HCT116 (cell line): ENCODE data around the gene CELA2B.
A peak's percentile ranks its signal among the peaks of the same experiment; 100 is the strongest.

ENCODE experiments used
- ATF3 ChIP-seq: IDR thresholded peaks from 2 replicates; pipeline ENCODE4 v1.6.1; 2012
- CEBPB ChIP-seq: IDR thresholded peaks from 2 replicates; pipeline ENCODE4 v1.6.1; 2012; ENCODE audit warnings: low read depth
- CTCF ChIP-seq, 3 experiments: fragments of 200-600 bp in 1 of 3; sonication (generic) in 1 of 3; IDR thresholded peaks in 2 of 3; conservative IDR thresholded peaks in 1 of 3; 2 replicates each; pipeline ENCODE4 v1.5.1; 2012 to 2017; ENCODE audit warnings: low read depth in 2 of 3, low read length in 2 of 3, antibody characterized with exemption in 1 of 3, borderline replicate concordance in 1 of 3, control low read depth in 1 of 3, mild to moderate bottlenecking in 1 of 3, mixed read lengths in 1 of 3, mixed run types in 1 of 3, moderate library complexity in 1 of 3; ENCODE audit not compliant: insufficient read depth in 1 of 3
- ELF1 ChIP-seq: IDR thresholded peaks from 2 replicates; pipeline ENCODE4 v1.6.1; 2012; ENCODE audit warnings: low read depth, borderline replicate concordance
- EZH2 ChIP-seq: fragments of 200-600 bp; sonication (generic); IDR thresholded peaks from 2 replicates; pipeline ENCODE4 v1.6.1; 2017; ENCODE audit warnings: antibody characterized with exemption, mixed run types
- EZH2phosphoT487 ChIP-seq: fragments of 200-600 bp; IDR thresholded peaks from 2 replicates; pipeline ENCODE4 v1.6.1; 2018; ENCODE audit warnings: antibody characterized with exemption, borderline replicate concordance
- MAX ChIP-seq: IDR thresholded peaks from 2 replicates; pipeline ENCODE4 v1.6.1; 2012
- POLR2A ChIP-seq: IDR thresholded peaks from 2 replicates; pipeline ENCODE4 v1.7.0; 2011; ENCODE audit warnings: borderline replicate concordance; ENCODE audit not compliant: insufficient read depth, insufficient read length; ENCODE audit errors: extremely low read depth
- POLR2AphosphoS5 ChIP-seq: IDR thresholded peaks from 2 replicates; pipeline ENCODE4 v1.6.1; 2011; ENCODE audit warnings: mild to moderate bottlenecking, low read depth, low read length, moderate library complexity
- RAD21 ChIP-seq: IDR thresholded peaks from 2 replicates; pipeline ENCODE4 v1.6.1; 2012; ENCODE audit warnings: low read depth, mild to moderate bottlenecking
- REST ChIP-seq: IDR thresholded peaks from 2 replicates; pipeline ENCODE4 v1.6.1; 2012; ENCODE audit warnings: low read depth
- YY1 ChIP-seq: IDR thresholded peaks from 2 replicates; pipeline ENCODE4 v1.6.1; 2011; ENCODE audit warnings: low read length, low read depth, moderate library complexity, mild to moderate bottlenecking; ENCODE audit not compliant: insufficient replicate concordance; ENCODE audit errors: extremely low read depth
- ZNF274 ChIP-seq: fragments of 200-500 bp; sonication (Bioruptor generic); IDR thresholded peaks from 2 replicates; pipeline ENCODE4 v1.6.1; 2014; ENCODE audit warnings: mild to moderate bottlenecking, low read depth, low read length, inconsistent platforms

- TF ChIP-seq POLR2AphosphoS5: peak; percentile 26; the same call in 1 of the 2 replicates
- TF ChIP-seq YY1: no peak
- TF ChIP-seq CTCF (IDR thresholded peaks at IDR 0.05 in 2 of 3, conservative IDR thresholded peaks at IDR 0.05 in 1 of 3; ENCODE audit: borderline replicate concordance in 1 of 3, insufficient read depth in 1 of 3, low read depth in 2 of 3, low read length in 2 of 3): no peak
- TF ChIP-seq POLR2A: no peak
- no peak for TF ChIP-seq REST
- TF ChIP-seq ELF1: no peak
- peak; percentile 30; the same call in 1 of the 2 replicates for TF ChIP-seq MAX
- TF ChIP-seq ATF3: no peak; the same call in 1 of the 2 replicates
- no peak for TF ChIP-seq RAD21
- TF ChIP-seq EZH2: no peak
- peak; percentile 71 for TF ChIP-seq CEBPB
- TF ChIP-seq ZNF274: no peak
- no peak for TF ChIP-seq EZH2phosphoT487
Observed at GRCh38 chr1:15524283-15525049, 48.6 kb downstream of the CELA2B start.
